RCC 7860 (cell line): Measurements from ENCODE around the gene PXYLP1.

Experiments used
- DNase-seq: peaks from one replicate; pipeline ENCODE4 v3.0.0-alpha.2; 2015; ENCODE audit warnings: low spot score
- FAIRE-seq: peaks from 2 replicates; lab custom pipeline; 2012; peaks lifted over from hg19 to GRCh38; lab: Jason Lieb, UNC

Gene PXYLP1

GRCh38 chr3:141341536-141341935 lies 109.9 kb downstream of the PXYLP1 start:
- DNase-seq: no peak
- no peak for FAIRE-seq

- no peak for DNase-seq
- no peak for FAIRE-seq
Observed at GRCh38 chr3:141342386-141342785, 110.8 kb downstream of the PXYLP1 start.

GRCh38 chr3:141343077-141343476 lies 111.5 kb downstream of the PXYLP1 start:
- no peak for FAIRE-seq

GRCh38 chr3:141343865-141344271 lies 112.2 kb downstream of the PXYLP1 start:
- FAIRE-seq (no peak), DNase-seq (no peak)

More at GRCh38 chr3:141343077-141343476, 111.5 kb downstream of the PXYLP1 start:
- DNase-seq: no peak
